ENCODE data around the gene HINFP.
A peak's percentile ranks its signal among the peaks of the same experiment; 100 is the strongest.
"Not testable (repeated sequence)": the region's sequence is repeated elsewhere in the genome, so short reads cannot be mapped to it uniquely, and the experiment has no call there.

Gene HINFP

GRCh38 chr11:119118227-119118626 lies 3.2 kb upstream of the HINFP start:
- DNase-seq: no peak

GRCh38 chr11:119118946-119119345 lies 2.4 kb upstream of the HINFP start:
- no peak for DNase-seq

- DNase-seq: no peak
These were observed 757 bp upstream of the HINFP start for GRCh38 chr11:119120639-119121007.

- DNase-seq: no peak
These were observed 388 bp downstream of the HINFP start for GRCh38 chr11:119121811-119122124.

- no peak for DNase-seq
These were observed 4.4 kb downstream of the HINFP start for GRCh38 chr11:119125821-119126220.

- no peak for DNase-seq
These were observed 5.4 kb downstream of the HINFP start for GRCh38 chr11:119126675-119127268.

GRCh38 chr11:119130662-119131061 lies 9.3 kb downstream of the HINFP start:
- DNase-seq: no peak

- DNase-seq: no peak
These were observed 13.1 kb downstream of the HINFP start for GRCh38 chr11:119134389-119134978.

GRCh38 chr11:119139276-119139675 lies 17.9 kb downstream of the HINFP start:
- not testable (repeated sequence) for DNase-seq

GRCh38 chr11:119144825-119145486 lies 23.6 kb downstream of the HINFP start:
- peak; percentile 28 for DNase-seq

GRCh38 chr11:119145551-119145950 lies 24.2 kb downstream of the HINFP start:
- no peak for DNase-seq

- DNase-seq: no peak
These were observed 26.4 kb downstream of the HINFP start for GRCh38 chr11:119147604-119148333.

GRCh38 chr11:119148720-119149017 lies 27.3 kb downstream of the HINFP start:
- DNase-seq: no peak

GRCh38 chr11:119149018-119149785 lies 27.8 kb downstream of the HINFP start, which contains the start of gene ABCG4:
Gene ABCG4, plus strand, starts transcription at chr11:119149052. Its CDS starts 914 bp downstream, at chr11:119149966.
- peak; percentile 36 for DNase-seq

- DNase-seq: no peak
These were observed 28.5 kb downstream of the HINFP start for GRCh38 chr11:119149786-119150275.

GRCh38 chr11:119152043-119152442 lies 30.7 kb downstream of the HINFP start:
- no peak for DNase-seq

GRCh38 chr11:119152604-119153003 lies 31.2 kb downstream of the HINFP start:
- no peak for DNase-seq

GRCh38 chr11:119153049-119153818 lies 31.9 kb downstream of the HINFP start:
- DNase-seq: no peak

GRCh38 chr11:119154178-119154577 lies 32.8 kb downstream of the HINFP start:
- no peak for DNase-seq

- no peak for DNase-seq
These were observed 34.5 kb downstream of the HINFP start for GRCh38 chr11:119155733-119156492.

- DNase-seq: no peak
These were observed 35.1 kb downstream of the HINFP start for GRCh38 chr11:119156496-119156895.

GRCh38 chr11:119157063-119157462 lies 35.7 kb downstream of the HINFP start:
- DNase-seq: no peak

All from activated naive CD4-positive, alpha-beta T cell treated with anti-CD3 and anti-CD28 coated beads, Interleukin-2, amount 50 U/mL, for 16 hours (primary cell).